Epithelial cell of prostate (primary cell): Measurements from ENCODE around the gene HAUS8.

Source experiments
- DNase-seq: peaks from one replicate; pipeline ENCODE4 v3.0.0-alpha.2; 2011; ENCODE audit warnings: low read depth, low spot score
- H3K27ac ChIP-seq: fragments of 450-650 bp; 2 replicates; pipeline ENCODE4 v1.5.1; 2017; ENCODE audit warnings: mild to moderate bottlenecking

The HAUS8 gene

DNA sequence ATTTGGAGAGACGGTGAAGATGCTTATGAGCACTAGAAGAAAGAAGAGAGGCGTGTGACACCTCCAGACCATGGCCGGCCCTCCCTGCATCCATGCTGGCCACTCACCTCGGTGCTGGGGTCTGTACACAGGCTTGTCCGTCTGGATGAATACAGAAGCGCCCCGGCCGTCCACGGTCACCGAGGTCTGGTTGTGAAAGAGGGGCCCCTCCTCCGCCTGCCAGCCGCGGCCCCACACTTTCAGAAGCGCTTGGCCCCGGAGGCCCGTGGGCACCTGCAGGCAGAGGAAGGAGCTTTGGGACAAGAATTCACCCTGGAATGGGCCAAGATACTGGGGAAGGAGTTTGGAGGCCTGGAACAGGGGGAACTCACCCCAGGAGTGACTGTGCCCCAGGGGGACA is 63.8 kb downstream of the HAUS8 start:
- no peak overlapping the region for H3K27ac ChIP-seq
- no peak for DNase-seq

DNA sequence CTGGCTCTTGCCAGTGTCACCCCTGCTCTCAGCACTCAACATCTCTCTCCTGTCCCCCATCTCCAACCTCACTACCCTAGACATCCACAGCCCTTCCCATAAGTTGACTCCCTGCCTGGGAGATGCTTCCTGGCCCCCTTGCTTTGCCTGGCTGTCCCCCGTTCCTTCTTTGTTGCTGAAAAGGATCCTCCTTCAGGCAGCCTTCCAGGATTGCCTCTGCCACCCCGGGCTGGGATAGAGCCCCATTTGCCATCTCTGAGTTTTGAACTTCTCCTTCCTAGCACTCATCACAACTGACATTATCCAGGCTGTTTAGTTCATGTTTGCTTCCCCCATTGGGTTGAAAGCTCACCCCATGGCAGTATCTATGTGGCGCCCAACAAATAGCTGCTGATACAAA is 68.7 kb downstream of the HAUS8 start:
- DNase-seq = no peak
- no peak overlapping the region for H3K27ac ChIP-seq

DNA sequence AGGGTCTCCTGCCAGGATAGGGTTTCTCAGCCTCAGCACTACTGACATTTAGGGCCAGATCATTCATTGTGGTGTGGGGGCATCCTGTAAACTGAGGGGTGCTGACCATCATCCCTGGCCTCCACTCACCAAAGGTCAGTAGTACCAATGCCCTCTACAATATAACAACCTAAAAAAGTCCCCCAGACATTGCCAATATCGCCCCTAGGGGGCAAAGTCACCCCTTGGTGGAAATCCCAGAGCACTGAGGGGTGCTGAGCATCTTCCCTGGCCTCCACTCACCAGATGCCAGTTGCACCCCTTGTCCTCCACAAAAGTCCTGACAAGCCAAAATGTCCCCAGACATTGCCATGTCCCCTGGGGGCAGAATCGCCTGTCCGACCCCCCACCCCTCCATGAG is 70.3 kb downstream of the HAUS8 start:
- H3K27ac ChIP-seq = no peak overlapping the region
- DNase-seq = no peak

DNA sequence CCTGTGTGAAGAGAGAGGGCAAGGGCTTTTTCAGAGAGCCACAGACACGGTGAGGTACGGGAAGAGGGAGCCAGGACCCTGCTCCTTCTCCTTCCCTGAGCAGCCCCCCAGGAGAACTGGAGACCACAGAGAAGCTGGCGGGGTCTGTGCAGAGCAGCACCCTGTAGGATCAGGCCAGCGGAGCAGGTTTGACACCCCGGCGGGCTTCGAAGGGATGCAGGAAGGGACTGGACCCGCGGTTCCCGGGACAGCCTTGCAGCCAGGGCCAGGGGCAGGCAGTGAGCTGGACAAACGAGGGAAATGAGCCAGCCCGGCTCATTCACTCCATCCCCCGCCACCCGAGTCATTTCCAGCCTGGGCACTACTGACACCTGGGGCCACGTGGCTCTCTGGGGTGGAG is 70.9 kb downstream of the HAUS8 start:
- DNase-seq = no peak
- no peak overlapping the region for H3K27ac ChIP-seq

DNA sequence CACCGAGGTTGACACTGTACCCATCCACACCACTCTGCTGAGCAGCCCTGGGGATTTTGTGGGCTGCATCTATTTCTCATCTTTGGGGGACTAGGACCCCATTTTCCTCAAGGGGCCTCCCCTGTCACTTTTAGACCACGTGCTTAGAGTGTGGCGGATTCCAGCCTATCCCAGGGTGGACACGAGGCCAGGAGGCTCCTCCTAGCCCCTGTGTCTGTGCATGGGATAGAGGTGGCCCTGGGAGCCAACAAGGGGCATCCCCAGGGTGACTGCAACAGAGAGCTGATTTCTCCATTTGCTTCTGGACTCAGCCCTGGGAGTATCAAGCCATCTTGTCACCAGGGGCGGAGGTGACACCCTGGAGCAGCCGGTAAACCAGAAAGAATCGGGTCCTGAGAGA is 72.8 kb downstream of the HAUS8 start:
- no peak overlapping the region for H3K27ac ChIP-seq
- DNase-seq = no peak

DNA sequence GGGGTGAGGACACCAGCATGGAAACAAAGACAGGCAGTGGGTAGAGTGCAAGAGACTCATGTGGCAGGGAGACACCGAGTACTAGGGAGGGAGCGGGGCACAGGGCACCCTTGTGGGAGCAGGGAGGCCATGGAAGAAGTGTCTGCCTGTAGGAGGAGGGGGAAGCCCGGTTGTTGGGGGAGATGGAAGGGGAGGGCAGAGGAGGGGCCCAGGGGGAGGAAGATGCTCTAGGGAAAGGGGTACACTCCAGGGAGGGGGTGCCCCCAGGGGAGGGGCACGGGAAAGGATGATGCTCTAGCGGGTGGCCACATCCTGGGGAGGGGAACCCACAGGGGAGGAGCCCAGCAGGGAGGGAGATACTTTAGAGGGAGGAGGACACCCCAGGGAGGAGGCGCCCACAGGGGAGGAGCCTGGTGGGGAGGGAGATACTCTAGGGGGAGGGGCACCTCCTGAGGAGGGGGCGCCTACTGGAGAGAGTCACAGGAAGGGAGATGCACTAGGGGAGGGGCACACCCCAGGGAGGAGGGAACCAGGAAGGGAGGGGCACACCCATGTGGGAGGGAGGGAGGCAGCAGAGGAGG is 73.6 kb downstream of the HAUS8 start:
- DNase-seq = no peak

More for the DNA sequence above, 73.6 kb downstream of the HAUS8 start:
- no peak overlapping the region for H3K27ac ChIP-seq
